Right ventricle myocardium inferior (tissue), 1 donor: ENCODE measurements around the gene PPP4R1. TPM values are rescaled to one million over a fixed set of nuclear protein-coding genes. Genes with fewer than 3 reads are reported as not detected.

ENCODE experiments used
- ATAC-seq: fragments of 200-7000 bp; cut with Tn5 transposase; one replicate; pipeline ENCODE4 v1.9.1; 2020; ENCODE audit warnings: mild to moderate bottlenecking, moderate library complexity
- DNase-seq: peaks from one replicate; pipeline ENCODE4 v3.0.0; 2021; ENCODE audit errors: missing footprints
- intact Hi-C: fragments of 100-400 bp; cut with DNase I; formaldehyde crosslinking; loops from one replicate; pipeline ENCODE4 v1.11.0; 2022
- total RNA-seq: library from RNA; stranded (reverse); fragmentation: NEBNext Ultra II Directional; extraction: Animal tissue kit (Norgen Biotek cat#: 25700); gene quantifications from one replicate; pipeline ENCODE4 v1.2.1, GENCODE V29; 2021
- donor health status: DM: no; HTN: yes; CAD: no; lungs with severe emphysema.

PPP4R1 gene
- total RNA-seq, 1 donor from 2014 or later: 62.5 TPM

- DNase-seq (no peak), ATAC-seq (no peak)
- intact Hi-C loops: no loop called here
Observed at GRCh38 chr18:9530226-9531009, 83.9 kb downstream of the PPP4R1 start.

GRCh38 chr18:9526458-9526857 lies 87.9 kb downstream of the PPP4R1 start:
- DNase-seq: no peak

GRCh38 chr18:9522952-9523351 lies 91.4 kb downstream of the PPP4R1 start:
- intact Hi-C loops: no loop called here
- ATAC-seq: no peak
- DNase-seq: no peak

More at GRCh38 chr18:9526458-9526857, 87.9 kb downstream of the PPP4R1 start:
- intact Hi-C loops: no loop called here
- no peak for ATAC-seq

GRCh38 chr18:9521770-9522169 lies 92.6 kb downstream of the PPP4R1 start:
- intact Hi-C loops: no loop called here

GRCh38 chr18:9520666-9521065 lies 93.7 kb downstream of the PPP4R1 start:
- intact Hi-C loops: no loop called here
- ATAC-seq (no peak), DNase-seq (no peak)

More at GRCh38 chr18:9521770-9522169, 92.6 kb downstream of the PPP4R1 start:
- no peak for ATAC-seq
- no peak for DNase-seq

GRCh38 chr18:9519399-9519798 lies 95.0 kb downstream of the PPP4R1 start:
- ATAC-seq (no peak), DNase-seq (no peak)
- intact Hi-C loops: loop anchor here (5.0 to 10.0 kb wide), 3 partner anchors 42 to 445 kb away; partner anchors contain the start of genes RALBP1 and TWSG1

- intact Hi-C loops: loop anchor here (5.0 to 10.0 kb wide), 3 partner anchors 41 to 443 kb away; partner anchors contain the start of genes RALBP1 and TWSG1
- ATAC-seq (no peak), DNase-seq (no peak)
Observed at GRCh38 chr18:9517869-9518268, 96.5 kb downstream of the PPP4R1 start.

GRCh38 chr18:9516437-9517064 lies 97.8 kb downstream of the PPP4R1 start:
- DNase-seq (no peak), ATAC-seq (no peak)
- intact Hi-C loops: loop anchor here (5.0 to 10.0 kb wide), 3 partner anchors 39 to 442 kb away; partner anchors contain the start of genes RALBP1 and TWSG1

- intact Hi-C loops: loop anchor here (10.0 kb wide), 2 partner anchors 179 to 439 kb away; partner anchors contain the start of gene TWSG1
- no peak for DNase-seq
- ATAC-seq: no peak
Observed at GRCh38 chr18:9513971-9514512, 100.3 kb downstream of the PPP4R1 start.

- no peak for ATAC-seq
Observed at GRCh38 chr18:9508446-9509025, 105.8 kb downstream of the PPP4R1 start.

GRCh38 chr18:9507565-9508088 lies 106.7 kb downstream of the PPP4R1 start:
- ATAC-seq: no peak
- intact Hi-C loops: no loop called here
- DNase-seq: no peak

More at GRCh38 chr18:9508446-9509025, 105.8 kb downstream of the PPP4R1 start:
- intact Hi-C loops: no loop called here
- no peak for DNase-seq

GRCh38 chr18:9506046-9506792 lies 108.1 kb downstream of the PPP4R1 start:
- ATAC-seq (peak; percentile 67), DNase-seq (no peak)
- intact Hi-C loops: no loop called here

Other genes with a start within 250 kb of the PPP4R1 start
- gene RALBP1, start 139.0 kb downstream of the PPP4R1 start, total RNA-seq: 48.7 TPM
- 11.7 TPM for gene RAB31, start 93.7 kb upstream of the PPP4R1 start, total RNA-seq